GM19238 (cell line): ENCODE measurements around the gene SLC6A19.

Experiments used
- DNase-seq: peaks from one replicate; pipeline ENCODE4 v3.0.0; 2011; ENCODE audit warnings: low spot score; ENCODE audit not compliant: insufficient read length

The SLC6A19 gene

DNA sequence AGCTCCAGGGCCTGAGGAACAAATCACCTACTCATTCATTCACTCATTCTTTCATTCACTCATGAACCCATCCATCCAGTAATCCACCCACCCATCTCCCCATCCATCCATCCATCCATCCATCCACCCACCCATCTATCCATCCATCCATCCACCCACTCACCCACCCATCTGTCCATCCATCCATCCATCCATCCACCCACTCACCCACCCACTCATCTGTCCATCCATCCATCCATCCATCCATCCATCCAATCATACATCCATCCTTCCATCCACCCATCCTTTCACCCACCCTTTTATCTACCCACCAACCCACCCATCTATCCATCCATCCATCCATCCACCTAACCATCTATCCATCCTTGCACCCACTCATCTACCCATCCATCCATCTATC lies 35.5 kb upstream of the SLC6A19 start:
- DNase-seq = no peak

DNA sequence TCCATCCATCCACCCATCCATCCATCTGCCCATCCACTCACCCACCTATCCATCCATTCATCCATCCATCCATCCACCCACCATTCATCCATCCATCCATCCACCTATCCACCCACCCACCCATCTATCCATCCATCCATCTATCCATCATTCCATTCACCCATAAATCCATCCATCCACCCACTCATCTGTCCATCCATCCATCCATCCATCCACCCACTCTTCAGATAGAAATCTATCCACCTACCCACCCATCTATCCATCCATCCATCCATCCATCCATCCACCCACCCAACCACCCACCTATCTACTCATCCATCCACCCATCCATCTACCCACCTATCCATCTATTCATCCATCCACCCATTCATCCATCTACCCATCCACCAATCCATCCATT lies 35.0 kb upstream of the SLC6A19 start:
- DNase-seq = no peak

- DNase-seq = no peak
Observed at GRCh38 chr5:1167361-1167727, 34.1 kb upstream of the SLC6A19 start.

DNA sequence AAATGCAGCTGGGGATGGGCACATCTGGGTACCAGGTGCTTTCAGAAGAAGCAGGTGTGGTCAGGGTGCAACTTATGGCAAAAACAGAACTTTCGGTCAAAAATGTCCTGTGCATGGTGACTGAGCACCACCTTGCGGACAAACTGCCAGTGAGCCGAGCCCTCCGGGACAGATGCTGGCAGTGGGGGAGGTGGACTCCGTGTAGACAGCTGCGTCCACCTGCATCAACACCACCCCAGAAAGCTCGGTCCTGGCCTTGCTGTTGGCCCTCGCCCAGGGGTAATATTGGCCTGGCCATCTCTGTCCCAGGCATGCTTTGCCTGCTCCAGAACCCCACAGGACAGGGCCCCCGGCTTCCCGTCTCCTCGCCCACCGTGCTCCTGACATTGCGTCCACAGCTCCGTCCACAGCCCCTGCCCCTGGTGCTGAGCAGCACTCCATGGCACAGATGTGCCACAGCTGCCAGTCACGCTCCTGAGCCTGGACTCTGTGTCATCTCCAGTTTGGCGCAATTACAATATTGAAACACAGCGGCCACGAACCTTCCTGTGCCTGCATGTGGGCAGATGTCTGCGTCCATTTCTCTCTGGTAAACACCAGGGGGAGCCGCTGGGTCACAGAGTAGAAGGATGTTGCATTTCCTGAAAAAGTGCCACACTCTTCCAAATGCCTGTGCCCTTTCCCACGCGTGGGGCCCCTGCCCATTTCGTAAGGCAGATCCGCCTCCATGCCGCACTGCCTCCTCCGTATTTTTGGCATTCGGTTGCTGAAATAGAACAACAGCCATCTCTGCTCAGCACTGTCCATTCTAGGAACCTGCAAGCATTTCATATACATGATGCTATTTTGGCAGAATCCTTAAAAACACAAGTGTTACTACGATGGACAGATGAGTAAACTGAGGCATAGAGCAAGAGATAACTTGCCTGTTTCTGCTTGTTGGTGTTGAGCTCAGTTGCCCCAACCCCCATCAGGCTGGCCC lies 33.4 kb upstream of the SLC6A19 start:
- peak; percentile 81 for DNase-seq

GRCh38 chr5:1168796-1169195 lies 32.6 kb upstream of the SLC6A19 start:
- no peak for DNase-seq

- DNase-seq = no peak
Observed at GRCh38 chr5:1169211-1170115, 31.9 kb upstream of the SLC6A19 start.

GRCh38 chr5:1171340-1171941 lies 30.0 kb upstream of the SLC6A19 start:
- no peak for DNase-seq

- DNase-seq = no peak
Observed at GRCh38 chr5:1172007-1172581, 29.3 kb upstream of the SLC6A19 start.

DNA sequence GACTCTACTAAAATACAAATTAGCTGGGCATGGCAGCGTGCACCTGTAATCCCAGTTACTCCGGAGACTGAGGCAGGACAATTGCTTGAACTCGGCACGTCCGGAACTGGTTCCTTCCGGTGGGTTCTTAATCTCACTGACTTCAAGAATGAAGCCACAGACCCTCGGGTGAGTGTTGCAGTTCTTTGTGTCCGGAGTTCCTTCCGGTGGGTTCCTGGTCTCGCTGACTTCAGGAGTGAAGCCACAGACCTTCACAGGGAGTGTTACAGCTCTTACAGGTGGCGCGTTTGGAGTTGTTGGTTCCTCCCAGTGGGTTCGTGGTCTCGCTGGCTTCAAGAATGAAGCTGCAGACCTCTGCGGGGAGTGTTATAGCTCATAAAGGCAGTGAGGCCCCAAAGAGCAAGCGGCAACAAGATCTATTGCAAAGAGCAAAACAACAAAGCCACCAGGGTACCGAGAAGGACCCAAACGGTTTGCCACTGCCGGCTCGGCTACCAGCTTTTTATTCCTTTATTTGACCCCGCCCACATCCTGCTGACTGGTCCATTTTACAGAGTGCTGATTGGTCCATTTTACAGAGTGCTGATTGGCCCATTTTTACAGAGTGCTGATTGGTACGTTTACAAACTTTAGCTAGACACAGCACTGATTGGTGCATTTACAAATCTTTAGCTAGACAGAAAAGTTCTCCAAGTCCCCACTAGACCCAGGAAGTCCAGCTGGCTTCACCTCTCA lies 28.6 kb upstream of the SLC6A19 start:
- no peak for DNase-seq

DNA sequence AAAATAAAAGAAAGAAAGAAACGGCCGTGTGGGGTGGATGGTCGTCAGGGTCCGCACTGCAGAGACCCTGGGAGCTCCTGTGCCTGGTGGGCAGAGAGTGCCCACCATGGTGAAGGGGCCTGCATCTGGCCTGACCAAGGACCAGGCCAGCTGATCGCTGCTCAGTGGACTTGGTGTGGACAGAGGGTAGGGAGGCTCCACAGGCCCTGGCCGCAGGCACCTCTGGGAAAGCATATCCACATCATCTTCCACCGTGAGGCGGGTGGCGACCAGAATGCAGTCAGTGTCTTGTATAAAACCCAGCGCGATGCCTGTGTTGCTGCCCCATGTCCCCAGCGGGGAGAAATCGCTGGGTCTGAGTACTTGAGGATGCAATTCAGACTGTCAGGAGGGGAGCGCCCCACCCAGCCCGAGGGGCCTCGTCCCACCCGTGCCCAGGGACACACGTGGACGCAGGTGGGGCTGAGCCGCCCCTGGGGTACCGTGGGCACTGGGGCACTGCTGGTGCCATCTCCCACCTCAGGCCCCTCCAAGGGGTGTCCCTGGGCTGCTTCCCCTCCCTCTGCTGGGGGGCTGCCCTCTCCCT lies 27.8 kb upstream of the SLC6A19 start:
- DNase-seq = no peak

GRCh38 chr5:1174122-1174936 lies 27.1 kb upstream of the SLC6A19 start:
- DNase-seq = no peak

DNA sequence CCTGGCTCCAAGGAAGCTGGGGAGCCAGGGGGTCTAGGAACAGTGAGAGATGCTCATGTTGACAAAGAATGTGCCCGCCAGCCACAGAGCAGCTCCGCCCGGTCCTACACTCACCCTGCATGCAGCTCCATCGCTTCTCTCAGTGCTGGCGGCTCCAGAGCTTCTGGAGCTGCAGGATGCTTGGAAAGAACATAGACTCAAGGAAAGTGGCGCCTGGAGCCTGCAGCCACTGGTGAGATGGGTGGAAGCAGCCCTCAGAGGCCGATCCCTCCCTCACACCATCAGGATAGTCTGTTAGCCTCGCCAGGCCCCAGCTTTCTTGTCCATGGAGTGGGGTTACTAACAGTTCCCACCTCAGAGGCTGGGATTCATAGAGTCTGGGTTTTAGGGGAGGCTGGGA lies 26.4 kb upstream of the SLC6A19 start:
- no peak for DNase-seq

GRCh38 chr5:1175801-1176472 lies 25.5 kb upstream of the SLC6A19 start:
- DNase-seq = no peak

GRCh38 chr5:1176473-1177391 lies 24.7 kb upstream of the SLC6A19 start:
- DNase-seq = no peak

- no peak for DNase-seq
Observed at GRCh38 chr5:1177826-1178528, 23.4 kb upstream of the SLC6A19 start.

- DNase-seq = no peak
Observed at GRCh38 chr5:1178529-1179382, 22.6 kb upstream of the SLC6A19 start.
